Mesodermal cell (in vitro differentiated cells): Measurements from ENCODE around the gene FAM174C.

ENCODE experiments used
- H3K27ac ChIP-seq: 2 replicates; pipeline ENCODE4 v1.7.0; 2013; ENCODE audit warnings: mild to moderate bottlenecking, low read depth, low read length, moderate library complexity; ENCODE audit not compliant: severe bottlenecking
- H3K36me3 ChIP-seq: 2 replicates; pipeline ENCODE4 v1.7.1; 2013; ENCODE audit warnings: mild to moderate bottlenecking, low read length, moderate library complexity; ENCODE audit not compliant: control insufficient read depth, insufficient read depth
- H3K4me1 ChIP-seq: one replicate; pipeline ENCODE4 v1.7.1; 2013; ENCODE audit warnings: mild to moderate bottlenecking, low read length; ENCODE audit not compliant: insufficient read depth, control insufficient read depth, poor library complexity, severe bottlenecking
- H3K4me3 ChIP-seq: 2 replicates; pipeline ENCODE4 v1.7.0; 2013; ENCODE audit warnings: low read length, control low read depth, mild to moderate bottlenecking; ENCODE audit not compliant: insufficient read depth, poor library complexity, severe bottlenecking; ENCODE audit errors: extremely low read depth
- H3K9me3 ChIP-seq: 2 replicates; pipeline ENCODE4 v1.7.1; 2013; ENCODE audit warnings: mild to moderate bottlenecking, low read length, moderate library complexity; ENCODE audit not compliant: control insufficient read depth
- WGBS, 2 experiments: methylation state at CpG; one replicate each; pipeline ENCODE4 v1.1.5; 2013; ENCODE audit warnings: missing lambda C conversion rate in 2 of 2; ENCODE audit not compliant: insufficient coverage in 2 of 2; 5-methylcytosine and 5-hydroxymethylcytosine counted together

FAM174C gene

GRCh38 chr19:1271528-1272422 lies 3.6 kb upstream of the FAM174C start:
- H3K4me1 ChIP-seq = peaks cover 54% of the 10 kb centered on the region
- peak overlapping the region; percentile 16 for H3K27ac ChIP-seq
- peaks cover 54% of the 10 kb centered on the region for H3K36me3 ChIP-seq
- H3K4me3 ChIP-seq = no peak overlapping the region
- WGBS, 2 experiments = 94 to 96% methylated on average over 34 to 36 of the region's 37 CpGs
- no peaks in the 10 kb centered on the region for H3K9me3 ChIP-seq

GRCh38 chr19:1272423-1273262 lies 2.7 kb upstream of the FAM174C start:
- H3K36me3 ChIP-seq = peaks cover 58% of the 10 kb centered on the region
- H3K27ac ChIP-seq = peak overlapping the region; percentile 37
- H3K9me3 ChIP-seq = no peaks in the 10 kb centered on the region
- no peak overlapping the region for H3K4me3 ChIP-seq
- peaks cover 47% of the 10 kb centered on the region for H3K4me1 ChIP-seq
- 96 to 98% methylated on average over 30 to 32 of the region's 33 CpGs for WGBS, 2 experiments

DNA sequence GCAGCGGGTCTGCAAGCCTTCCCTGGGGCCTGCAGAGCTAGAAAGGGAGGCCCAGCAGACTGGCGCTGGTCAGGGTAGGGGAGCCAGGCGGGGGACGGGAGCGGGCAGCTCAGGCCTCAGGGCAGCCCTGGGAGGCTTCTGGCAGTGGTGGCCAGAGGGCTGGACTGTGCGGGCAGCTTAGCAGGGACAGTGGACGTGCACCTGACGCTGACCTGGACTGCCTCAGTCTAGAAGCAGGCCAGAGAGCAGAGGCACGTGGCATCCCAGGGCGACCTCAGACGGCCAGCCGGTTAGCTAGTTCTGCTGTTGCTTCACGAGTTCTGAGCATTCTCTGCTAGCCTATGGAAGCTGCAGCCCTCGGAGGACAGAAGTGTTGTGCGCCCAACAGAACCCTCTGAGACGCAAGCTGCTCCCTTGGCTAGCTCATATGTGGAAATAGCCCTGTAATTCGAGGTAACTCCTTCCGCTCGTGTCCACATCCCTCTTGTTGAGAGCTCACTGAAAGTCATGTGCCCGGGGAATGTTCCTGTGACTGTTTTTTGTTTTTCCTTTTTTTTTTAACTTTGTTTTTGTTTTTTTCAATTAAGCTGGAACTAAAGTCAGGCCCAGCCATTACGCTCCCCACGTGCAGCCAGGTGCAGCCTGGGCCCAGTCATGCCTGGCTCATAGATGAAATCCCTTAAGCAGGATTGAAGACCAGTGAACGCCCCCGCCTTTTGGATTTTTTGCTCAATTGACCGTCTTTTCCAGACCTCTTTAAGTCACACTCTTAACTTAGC lies 1.9 kb upstream of the FAM174C start:
- H3K9me3 ChIP-seq = no peaks in the 10 kb centered on the region
- H3K4me3 ChIP-seq = no peak overlapping the region
- H3K36me3 ChIP-seq = peaks cover 61% of the 10 kb centered on the region
- 95 to 99% methylated on average over 24 to 25 of the region's 25 CpGs for WGBS, 2 experiments
- H3K4me1 ChIP-seq = peaks cover 39% of the 10 kb centered on the region
- H3K27ac ChIP-seq = peak overlapping the region; percentile 99

DNA sequence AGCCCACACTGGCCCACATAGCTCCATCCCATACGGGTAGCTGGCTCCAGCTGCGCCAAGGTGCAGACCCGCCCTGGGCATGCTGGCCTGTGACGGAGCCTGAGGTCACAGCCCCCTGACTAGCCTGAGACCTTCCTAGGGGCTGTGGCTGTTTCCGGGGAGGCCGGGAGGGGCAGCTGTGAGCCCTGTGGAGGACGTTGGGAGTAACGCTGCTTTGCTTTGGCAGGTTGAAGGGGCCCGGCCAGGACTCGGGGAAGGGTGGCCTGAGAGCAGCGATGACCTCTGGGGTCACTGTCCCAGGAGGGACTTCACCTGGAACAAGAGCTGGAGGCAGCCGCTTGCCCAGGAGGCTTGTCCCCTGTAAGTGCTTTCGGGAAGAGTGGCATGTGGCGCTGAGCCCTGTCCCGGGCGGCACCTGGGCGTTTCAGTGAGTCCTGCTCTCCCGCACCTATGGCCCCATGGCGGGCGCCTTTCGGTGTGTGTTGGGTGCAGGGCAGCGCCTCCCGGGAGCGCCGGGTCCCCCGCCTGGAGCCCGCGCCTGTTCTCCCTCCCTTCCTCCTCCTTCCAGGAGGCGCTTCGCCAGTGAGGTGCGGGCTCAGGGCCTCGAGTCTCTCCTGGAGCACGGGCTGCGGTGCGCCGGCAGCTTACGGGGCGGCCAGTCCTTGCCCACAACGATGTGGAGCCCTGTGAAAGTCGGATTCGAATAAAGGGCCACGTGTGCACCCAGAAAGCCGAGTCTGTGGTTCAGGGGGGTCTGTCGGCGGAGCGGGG lies 1.1 kb upstream of the FAM174C start:
- 86 to 92% methylated on average over 34 to 39 of the region's 46 CpGs for WGBS, 2 experiments
- peak overlapping the region; percentile 99 for H3K27ac ChIP-seq
- peaks cover 68% of the 10 kb centered on the region for H3K36me3 ChIP-seq

DNA sequence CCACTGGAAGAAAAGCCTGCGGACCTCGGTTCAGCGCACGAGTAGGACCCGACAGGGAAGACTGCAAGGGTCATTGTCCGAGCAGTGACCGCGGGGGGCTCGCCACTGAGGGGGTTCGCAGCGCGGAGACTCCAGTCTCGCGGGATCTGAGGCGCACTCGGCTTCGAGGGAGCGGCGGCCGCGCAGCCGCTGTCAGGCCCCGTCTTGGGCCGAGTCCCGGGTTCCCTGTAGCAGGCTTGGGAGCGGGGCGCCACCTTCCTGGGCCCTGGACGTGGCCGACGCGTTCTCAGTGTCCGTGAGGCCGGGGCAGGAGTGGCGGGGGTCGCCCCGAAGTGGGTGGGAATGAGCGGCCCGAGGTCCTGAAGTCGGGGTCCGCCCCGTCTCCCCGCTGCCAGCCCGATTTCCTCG lies 474 bp upstream of the FAM174C start:
- Histone ChIP-seq H3K36me3 (peaks cover 66% of the 10 kb centered on the region), H3K27ac (peak overlapping the region; percentile 99), H3K9me3 (no peaks in the 10 kb centered on the region), H3K4me3 (peak overlapping the region; percentile 52), H3K4me1 (peaks cover 35% of the 10 kb centered on the region)
- 45 to 54% methylated on average over 40 to 43 of the region's 44 CpGs for WGBS, 2 experiments

More for the DNA sequence above, 1.1 kb upstream of the FAM174C start:
- Histone ChIP-seq H3K9me3 (no peaks in the 10 kb centered on the region), H3K4me3 (peak overlapping the region; percentile 52), H3K4me1 (peaks cover 35% of the 10 kb centered on the region)

DNA sequence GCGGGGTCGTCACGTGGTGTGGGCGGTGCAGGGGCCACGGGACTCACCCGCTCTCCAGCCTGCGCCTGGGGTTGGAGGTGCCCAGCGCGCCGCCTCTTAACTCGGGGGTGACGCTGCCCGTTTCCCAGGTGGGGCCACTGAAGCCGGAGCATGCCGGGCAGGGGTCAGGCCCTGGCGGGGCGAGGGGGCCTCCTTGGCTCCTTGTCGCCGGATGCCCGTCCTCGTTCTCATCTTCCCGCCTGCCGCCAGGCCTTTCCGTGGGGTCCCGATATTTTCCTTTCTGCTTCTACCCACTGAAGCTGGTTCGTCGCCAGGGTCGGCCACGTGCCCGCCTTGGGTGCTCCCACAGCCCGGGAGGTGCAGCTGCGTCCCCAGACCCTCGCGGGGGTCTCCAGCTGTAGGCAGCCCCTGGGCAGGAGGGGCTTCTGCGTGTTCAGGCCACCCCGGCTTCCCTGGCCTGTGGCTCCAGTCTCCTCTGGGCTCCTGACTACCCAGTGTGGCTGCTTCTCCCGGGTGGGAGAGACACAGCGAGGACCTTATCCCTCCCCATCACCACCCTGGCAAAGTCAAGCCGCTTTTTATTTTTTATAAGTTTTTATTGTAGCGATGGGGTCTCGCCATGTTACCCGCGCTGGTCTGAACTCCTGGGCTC lies 772 bp downstream of the FAM174C start:
- Histone ChIP-seq H3K4me1 (peaks cover 26% of the 10 kb centered on the region), H3K9me3 (no peaks in the 10 kb centered on the region), H3K4me3 (peak overlapping the region; percentile 52), H3K27ac (peak overlapping the region; percentile 99), H3K36me3 (peaks cover 54% of the 10 kb centered on the region)
- WGBS, 2 experiments = 16 to 20% methylated on average over 36 of the region's 43 CpGs

GRCh38 chr19:1276628-1277022 lies 1.3 kb downstream of the FAM174C start:
- no peaks in the 10 kb centered on the region for H3K9me3 ChIP-seq
- WGBS, 2 experiments = 86 to 88% methylated on average over 10 of the region's 10 CpGs
- no peak overlapping the region for H3K27ac ChIP-seq
- H3K36me3 ChIP-seq = peaks cover 49% of the 10 kb centered on the region
- H3K4me3 ChIP-seq = peak overlapping the region; percentile 52
- peaks cover 21% of the 10 kb centered on the region for H3K4me1 ChIP-seq

DNA sequence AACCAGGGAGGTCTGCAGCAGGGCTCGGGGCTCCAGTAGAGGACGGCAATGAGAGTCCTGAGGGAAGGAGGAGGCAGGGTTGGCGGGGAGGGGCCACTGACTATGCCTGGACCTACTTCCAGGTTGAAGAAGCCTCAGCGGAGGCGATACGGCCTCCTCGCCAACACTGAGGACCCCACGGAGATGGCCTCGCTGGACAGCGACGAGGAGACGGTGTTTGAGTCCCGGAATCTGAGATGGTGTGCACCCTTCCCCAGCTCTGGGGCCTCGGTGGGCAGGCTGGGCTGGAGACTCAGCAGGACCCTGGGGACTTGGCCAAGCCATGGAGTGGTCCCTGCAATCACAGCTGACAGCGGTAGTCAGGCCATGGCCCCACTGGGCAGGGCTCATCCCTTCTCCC lies 1.7 kb downstream of the FAM174C start:
- no peak overlapping the region for H3K27ac ChIP-seq
- H3K4me3 ChIP-seq = no peak overlapping the region
- 94 to 98% methylated on average over 14 to 15 of the region's 15 CpGs for WGBS, 2 experiments
- H3K9me3 ChIP-seq = no peaks in the 10 kb centered on the region
- H3K36me3 ChIP-seq = peaks cover 45% of the 10 kb centered on the region
- H3K4me1 ChIP-seq = peaks cover 17% of the 10 kb centered on the region

DNA sequence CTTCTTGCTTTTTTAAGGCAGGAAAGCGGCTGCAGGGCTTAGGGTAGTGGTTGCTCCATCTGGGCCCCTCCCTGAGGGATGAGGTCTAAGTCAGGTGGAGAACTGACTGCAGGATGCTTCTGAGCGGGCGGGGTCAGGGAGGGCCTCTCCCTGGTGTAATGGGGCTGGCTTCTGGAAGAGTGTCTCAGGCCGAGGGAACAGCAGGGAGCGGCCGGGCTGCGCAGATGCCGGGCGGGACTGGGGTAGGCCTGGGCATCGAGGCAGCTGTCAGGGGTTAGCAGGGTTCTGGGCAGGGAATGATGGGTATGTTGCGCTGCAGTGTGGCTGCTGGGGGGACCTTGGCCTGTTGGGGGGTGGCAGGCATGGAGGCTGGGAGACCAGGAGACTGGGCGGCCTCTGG lies 2.7 kb downstream of the FAM174C start:
- Histone ChIP-seq H3K36me3 (peaks cover 35% of the 10 kb centered on the region), H3K27ac (no peak overlapping the region), H3K4me3 (no peak overlapping the region), H3K9me3 (no peaks in the 10 kb centered on the region), H3K4me1 (peaks cover 9% of the 10 kb centered on the region)
- 94 to 95% methylated on average over 9 to 11 of the region's 12 CpGs for WGBS, 2 experiments
